Astrocyte (in vitro differentiated cells and primary cell): ENCODE data around the gene DENND10.

Source experiments
- CTCF ChIP-seq: IDR thresholded peaks from 2 replicates; pipeline ENCODE4 v1.5.1; 2011; ENCODE audit warnings: low read depth, mild to moderate bottlenecking, inconsistent platforms, low read length, moderate library complexity; ENCODE audit not compliant: insufficient read depth
- EZH2 ChIP-seq: IDR thresholded peaks from 2 replicates; pipeline ENCODE4 v1.6.1; 2012; ENCODE audit warnings: mild to moderate bottlenecking, low read length, inconsistent platforms; ENCODE audit not compliant: insufficient read depth

GRCh38 chr10:119149729-119150128 lies 45.8 kb downstream of the DENND10 start:
- TF ChIP-seq CTCF (peak; percentile 3), EZH2 (no peak)
